Activated CD8-positive, alpha-beta T cell treated with anti-CD3 and anti-CD28 coated beads for 36 hours (primary cell): ENCODE data around the gene NIPAL3. TPM values are rescaled to one million over a fixed set of nuclear protein-coding genes. Genes with fewer than 3 reads are reported as not detected.
A peak's percentile ranks its signal among the peaks of the same experiment; 100 is the strongest.
"Not testable (repeated sequence)": the region's sequence is repeated elsewhere in the genome, so short reads cannot be mapped to it uniquely, and the experiment has no call there.

ENCODE experiments used
- ATAC-seq: fragments of 200-7000 bp; cut with Tn5 transposase; one replicate; pipeline ENCODE4 v1.10.0; 2021; ENCODE audit warnings: mild to moderate bottlenecking, moderate library complexity
- CTCF ChIA-PET: fragments of 350-600 bp; sonication (Branson Sonifier 250); formaldehyde crosslinking; loops from one replicate; lab custom pipeline; 2021; ENCODE audit warnings: antibody characterized with exemption; lab: Charles Lee
- POLR2A ChIA-PET: fragments of 350-600 bp; sonication (Branson Sonifier 250); formaldehyde crosslinking; loops from one replicate; lab custom pipeline; 2021; ENCODE audit warnings: antibody characterized with exemption; lab: Charles Lee
- DNase-seq: peaks from one replicate; pipeline ENCODE4 v3.0.0-alpha.2; 2020
- H3K27ac Mint-ChIP-seq: one replicate; pipeline ENCODE4 v1.8.0; 2021; ENCODE audit warnings: mild to moderate bottlenecking, mixed read lengths
- H3K27me3 Mint-ChIP-seq: one replicate; pipeline ENCODE4 v1.8.0; 2021; ENCODE audit warnings: mixed read lengths
- H3K36me3 Mint-ChIP-seq: one replicate; pipeline ENCODE4 v1.8.0; 2021; ENCODE audit warnings: low read depth, mixed read lengths
- H3K4me1 Mint-ChIP-seq: one replicate; pipeline ENCODE4 v1.8.0; 2021; ENCODE audit warnings: low read depth, mixed read lengths
- H3K4me3 Mint-ChIP-seq: one replicate; pipeline ENCODE4 v1.8.0; 2021; ENCODE audit warnings: mild to moderate bottlenecking, moderate library complexity, mixed read lengths
- H3K9me3 Mint-ChIP-seq: one replicate; pipeline ENCODE4 v1.8.0; 2021; ENCODE audit warnings: mixed read lengths
- intact Hi-C: fragments of 100-400 bp; cut with micrococcal nuclease; formaldehyde crosslinking; loops from one replicate; pipeline ENCODE4 v1.10.0; 2022
- total RNA-seq, 2 experiments: library from RNA; stranded (reverse); gene quantifications; one replicate each; pipeline ENCODE4 v1.2.3, GENCODE V29; 2021
- TF ChIP-seq, protein P1 (sequence below): fragments of 200-600 bp; IDR thresholded peaks from one replicate; pipeline ENCODE4 v1.8.0; 2022; ENCODE audit warnings: antibody characterized with exemption, mild to moderate bottlenecking

NIPAL3 gene
- total RNA-seq, 2 experiments from 2014 or later, result 33.2 to 33.3 TPM

DNA sequence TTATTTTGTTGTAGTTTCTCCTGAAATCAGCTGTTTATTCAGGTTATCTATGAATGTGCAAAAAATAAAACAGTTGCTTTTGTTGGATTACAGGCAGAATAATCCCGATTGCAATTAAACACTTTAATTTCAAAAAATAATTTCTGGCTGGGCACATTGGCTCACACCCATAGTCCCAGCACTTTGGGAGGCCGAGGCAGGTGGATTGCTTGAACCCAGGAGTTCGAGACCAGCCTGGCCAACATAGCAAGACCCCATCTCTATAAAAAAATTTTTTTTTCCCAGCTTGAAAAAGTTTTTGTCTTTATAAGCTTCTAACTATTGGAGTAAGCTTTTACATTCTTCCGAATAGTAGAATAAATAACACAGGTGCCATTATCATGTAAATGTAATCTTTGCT is 102.3 kb downstream of the NIPAL3 start:
- H3K36me3 Mint-ChIP-seq, result peaks cover 39% of the 10 kb centered on the region
- TF ChIP-seq, protein P1, sequence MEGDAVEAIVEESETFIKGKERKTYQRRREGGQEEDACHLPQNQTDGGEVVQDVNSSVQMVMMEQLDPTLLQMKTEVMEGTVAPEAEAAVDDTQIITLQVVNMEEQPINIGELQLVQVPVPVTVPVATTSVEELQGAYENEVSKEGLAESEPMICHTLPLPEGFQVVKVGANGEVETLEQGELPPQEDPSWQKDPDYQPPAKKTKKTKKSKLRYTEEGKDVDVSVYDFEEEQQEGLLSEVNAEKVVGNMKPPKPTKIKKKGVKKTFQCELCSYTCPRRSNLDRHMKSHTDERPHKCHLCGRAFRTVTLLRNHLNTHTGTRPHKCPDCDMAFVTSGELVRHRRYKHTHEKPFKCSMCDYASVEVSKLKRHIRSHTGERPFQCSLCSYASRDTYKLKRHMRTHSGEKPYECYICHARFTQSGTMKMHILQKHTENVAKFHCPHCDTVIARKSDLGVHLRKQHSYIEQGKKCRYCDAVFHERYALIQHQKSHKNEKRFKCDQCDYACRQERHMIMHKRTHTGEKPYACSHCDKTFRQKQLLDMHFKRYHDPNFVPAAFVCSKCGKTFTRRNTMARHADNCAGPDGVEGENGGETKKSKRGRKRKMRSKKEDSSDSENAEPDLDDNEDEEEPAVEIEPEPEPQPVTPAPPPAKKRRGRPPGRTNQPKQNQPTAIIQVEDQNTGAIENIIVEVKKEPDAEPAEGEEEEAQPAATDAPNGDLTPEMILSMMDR, result no peak
- ChIA-PET POLR2A (interaction anchor here (0.6 to 1.3 kb wide), 5 partner anchors 8 to 69 kb away, joined by 3 to 5 read pairs (median 3); no protein-coding TSS in a partner anchor), CTCF (interaction anchor here (0.9 to 9.9 kb wide), 9 partner anchors 8 to 102 kb away, joined by 3 to 110 read pairs (median 5); partner anchors contain the start of gene NIPAL3)
- no peaks in the 10 kb centered on the region for H3K27me3 Mint-ChIP-seq
- no peak overlapping the region for H3K4me3 Mint-ChIP-seq
- no peak overlapping the region for H3K27ac Mint-ChIP-seq
- peaks cover 51% of the 10 kb centered on the region for H3K4me1 Mint-ChIP-seq
- no peak for DNase-seq
- H3K9me3 Mint-ChIP-seq, result peaks cover 3% of the 10 kb centered on the region
- no peak for ATAC-seq
- intact Hi-C loops, result no loop called here

- Mint-ChIP-seq H3K4me1 (peaks cover 45% of the 10 kb centered on the region), H3K27ac (peak overlapping the region; percentile 25), H3K36me3 (peaks cover 40% of the 10 kb centered on the region)
- H3K9me3 Mint-ChIP-seq, H3K4me3 Mint-ChIP-seq, H3K27me3 Mint-ChIP-seq, intact Hi-C loops, ATAC-seq, DNase-seq: not testable (repeated sequence)
- ChIA-PET POLR2A (interaction anchor here (1.0 kb wide), 1 partner anchor 18 kb away, joined by 4 read pairs; the partner anchor contains the start of gene RCAN3), CTCF (interaction anchor here (0.8 to 0.9 kb wide), 2 partner anchors 10 to 22 kb away, joined by 3 read pairs; no protein-coding TSS in a partner anchor)
Measured at GRCh38 chr1:24520282-24520681, 104.7 kb downstream of the NIPAL3 start.

Other genes with a start within 250 kb of the NIPAL3 start
- 1 to 10 TPM; 4.8 to 6.4 TPM for gene IFNLR1, start 228.5 kb upstream of the NIPAL3 start, total RNA-seq
- not detected for gene GRHL3, start 96.4 kb upstream of the NIPAL3 start, total RNA-seq
- 1 to 10 TPM; 5.6 to 6.3 TPM for gene STPG1, start 2.0 kb upstream of the NIPAL3 start, total RNA-seq
- 10 to 100 TPM; 55.3 to 56.8 TPM for gene RCAN3, start 87.0 kb downstream of the NIPAL3 start, total RNA-seq
- gene NCMAP, start 140.3 kb downstream of the NIPAL3 start, total RNA-seq, result under 1 TPM; 0.11 to 0.20 TPM
- 100 to 1,000 TPM; 256 to 263 TPM for gene SRRM1, start 227.5 kb downstream of the NIPAL3 start, total RNA-seq